DND-41 (cell line): ENCODE results near the gene COMMD7.

Experiments used
- CTCF ChIP-seq: IDR thresholded peaks from 2 replicates; pipeline ENCODE4 v1.5.1; 2012; ENCODE audit warnings: borderline replicate concordance, low read length, moderate library complexity, mild to moderate bottlenecking; ENCODE audit not compliant: poor library complexity, severe bottlenecking; ENCODE audit errors: extremely low read depth
- EZH2 ChIP-seq: IDR thresholded peaks from 3 replicates; pipeline ENCODE4 v1.6.1; 2012; ENCODE audit warnings: borderline replicate concordance, low read depth, mild to moderate bottlenecking, moderate library complexity, low read length, inconsistent platforms; ENCODE audit not compliant: severe bottlenecking

GRCh38 chr20:32790751-32791057, 47.4 kb upstream of the COMMD7 start:
- no peak for TF ChIP-seq CTCF
- no peak for TF ChIP-seq EZH2
